SU-DHL-6 (cell line): ENCODE results near the gene SPDYA.

ENCODE experiments used
- CTCF ChIP-seq: fragments of 200-600 bp; sonication (generic); IDR thresholded peaks from one replicate; pipeline ENCODE4 v1.5.1; 2017; ENCODE audit warnings: antibody characterized with exemption, mild to moderate bottlenecking, low read length, moderate library complexity; ENCODE audit not compliant: insufficient read depth, poor library complexity, severe bottlenecking
- EZH2phosphoT487 ChIP-seq: fragments of 200-600 bp; sonication (generic), shearing (Covaris generic); conservative IDR thresholded peaks from 2 replicates; pipeline ENCODE4 v1.6.1; 2018; ENCODE audit warnings: mild to moderate bottlenecking, antibody characterized with exemption, low read length, moderate library complexity, mixed read lengths

- TF ChIP-seq CTCF: no peak
- no peak for TF ChIP-seq EZH2phosphoT487
Observed at GRCh38 chr2:28842042-28842441, 31.4 kb downstream of the SPDYA start.
